Right lobe of liver (tissue), 6 donors: Measurements from ENCODE around the gene UCN2. TPM values are rescaled to one million over a fixed set of nuclear protein-coding genes. Genes with fewer than 3 reads are reported as not detected.

Experiments used
- ATAC-seq, 4 donors: fragments of 200-7000 bp; cut with Tn5 transposase; one replicate each; pipeline ENCODE4 v1.9.1; 2020; ENCODE audit warnings: mild to moderate bottlenecking in 4 of 4, moderate library complexity in 4 of 4
- DNase-seq, 3 donors: peaks; one replicate each; pipeline ENCODE4 v3.0.0-alpha.2; 2020
- H3K27ac ChIP-seq, 3 donors: fragments of 200-600 bp; one replicate each; pipeline ENCODE4 v1.8.0; 2022
- H3K27me3 ChIP-seq, 2 donors: fragments of 200-600 bp; one replicate each; pipeline ENCODE4 v1.8.0; 2022
- H3K36me3 ChIP-seq, 4 donors: fragments of 200-600 bp; sonication (generic) in 1 of 4; one replicate each; pipeline versions ENCODE4 v1.5.1 to v1.8.0; 2017 to 2022; ENCODE audit warnings: control low read depth in 1 of 4
- H3K4me1 ChIP-seq, 4 donors: fragments of 200-600 bp; sonication (generic) in 1 of 4; one replicate each; pipeline versions ENCODE4 v1.5.1 to v1.8.0; 2017 to 2022; ENCODE audit warnings: control low read depth in 1 of 4
- H3K4me3 ChIP-seq, 3 donors: fragments of 200-600 bp; one replicate each; pipeline ENCODE4 v1.8.0; 2022
- H3K9me3 ChIP-seq, 4 donors: fragments of 200-600 bp; sonication (generic) in 1 of 4; one replicate each; pipeline versions ENCODE4 v1.5.1 to v1.8.0; 2017 to 2022; ENCODE audit warnings: control low read depth in 1 of 4
- CTCF ChIP-seq, 4 donors: fragments of 200-600 bp in 3 of 4; fragments of 450-650 bp in 1 of 4; IDR thresholded peaks; one replicate each; pipeline versions ENCODE4 v1.5.1 to v1.8.0; 2016 to 2022; ENCODE audit warnings: antibody characterized with exemption in 4 of 4, mild to moderate bottlenecking in 2 of 4
- POLR2A ChIP-seq: fragments of 450-650 bp; IDR thresholded peaks from one replicate; pipeline ENCODE4 v1.6.1; 2017; ENCODE audit warnings: antibody characterized with exemption, mild to moderate bottlenecking
- WGBS: methylation state at CpG from one replicate; pipeline ENCODE4 v1.1.6; 2018; ENCODE audit warnings: low coverage, low lambda C conversion rate; ENCODE audit not compliant: insufficient coverage; ENCODE audit errors: missing lambda C conversion rate; 5-methylcytosine and 5-hydroxymethylcytosine counted together
- intact Hi-C, 2 donors: fragments of 100-400 bp; cut with DNase I; formaldehyde crosslinking; loops; one replicate each; pipeline versions ENCODE4 v1.11.2 to v1.14.1; 2022
- total RNA-seq, 6 experiments: library from RNA; depleted of rRNA in 2 of 6; stranded (reverse); fragments of >200 nt in 2 of 6; fragmentation: NEBNext Ultra II Directional in 3 of 6; extraction: Animal tissue kit (Norgen Biotek cat#: 25700) in 3 of 6; gene quantifications; one replicate each; pipeline versions ENCODE4 v1.1.0 to v1.2.4, GENCODE V29; 2016 to 2023
- donor health status: DM: no; HTN: yes; CAD: no.
- donor health status: DM: no; HTN: no; CAD: no.
- donor health status: DM: no; HTN: no; CAD: no.
- donor health status: DM: no; HTN: yes; CAD: no.
- donor health status: DM: no; HTN: yes; CAD: no.

The UCN2 gene
- total RNA-seq, 6 experiments from 2014 or later, result not detected

GRCh38 chr3:48591436-48591835, 27.9 kb upstream of the UCN2 start:
- DNase-seq (no peak), ATAC-seq (no peak)
- no CpG with 5 or more reads among the region's 14 CpGs for WGBS
- Histone ChIP-seq H3K9me3 (no peaks in the 10 kb centered on the region), H3K27me3 (no peaks in the 10 kb centered on the region), H3K36me3 (no peaks in the 10 kb centered on the region), H3K27ac (no peak overlapping the region), H3K4me3 (no peak overlapping the region), H3K4me1 (no peaks in the 10 kb centered on the region)
- intact Hi-C loops, result no loop called here
- no peak for TF ChIP-seq CTCF (IDR thresholded peaks at IDR 0.05)
- no peak for TF ChIP-seq POLR2A

- no peak for TF ChIP-seq CTCF (IDR thresholded peaks at IDR 0.05)
- no peak for TF ChIP-seq POLR2A
- H3K9me3 ChIP-seq, result no peaks in the 10 kb centered on the region
- no peak overlapping the region for H3K27ac ChIP-seq
- ATAC-seq (no peak), DNase-seq (no peak)
- no peaks in the 10 kb centered on the region for H3K4me1 ChIP-seq
- H3K36me3 ChIP-seq, result no peaks in the 10 kb centered on the region
- intact Hi-C loops, result loop anchor here in 1 of 2 donors (10.0 kb wide), 1 partner anchor 977 kb away; no protein-coding TSS in a partner anchor
- H3K27me3 ChIP-seq, result no peaks in the 10 kb centered on the region
- WGBS, result 83% methylated on average over 12 of the region's 15 CpGs
- no peak overlapping the region for H3K4me3 ChIP-seq
Observed at GRCh38 chr3:48588230-48588629, 24.6 kb upstream of the UCN2 start.

GRCh38 chr3:48587686-48588085, 24.1 kb upstream of the UCN2 start:
- TF ChIP-seq POLR2A (no peak), CTCF (IDR thresholded peaks at IDR 0.05) (no peak)
- Histone ChIP-seq H3K27me3 (no peaks in the 10 kb centered on the region), H3K9me3 (no peaks in the 10 kb centered on the region), H3K4me3 (no peak overlapping the region), H3K27ac (no peak overlapping the region), H3K36me3 (no peaks in the 10 kb centered on the region), H3K4me1 (no peaks in the 10 kb centered on the region)
- no peak for DNase-seq
- ATAC-seq, result no peak
- WGBS, result 50% methylated on average over 1 of the region's 11 CpGs
- intact Hi-C loops, result loop anchor here in 1 of 2 donors (10.0 kb wide), 1 partner anchor 977 kb away; no protein-coding TSS in a partner anchor

- ATAC-seq (no peak), DNase-seq (no peak)
- no peak overlapping the region for H3K27ac ChIP-seq
- intact Hi-C loops, result loop anchor here in 1 of 2 donors (10.0 kb wide), 1 partner anchor 979 kb away; no protein-coding TSS in a partner anchor
- no CpG with 5 or more reads among the region's 8 CpGs for WGBS
- H3K4me1 ChIP-seq, result peaks cover 0 to 4% (median 0%) of the 10 kb centered on the region in 4 donors
- H3K36me3 ChIP-seq, result no peaks in the 10 kb centered on the region
- no peaks in the 10 kb centered on the region for H3K9me3 ChIP-seq
- TF ChIP-seq CTCF (IDR thresholded peaks at IDR 0.05) (no peak), POLR2A (no peak)
- H3K27me3 ChIP-seq, result no peaks in the 10 kb centered on the region
- no peak overlapping the region for H3K4me3 ChIP-seq
Observed at GRCh38 chr3:48585411-48585810, 21.8 kb upstream of the UCN2 start.

- H3K36me3 ChIP-seq, result no peaks in the 10 kb centered on the region
- no peak for ATAC-seq
- H3K27ac ChIP-seq, result no peak overlapping the region
- H3K27me3 ChIP-seq, result no peaks in the 10 kb centered on the region
- DNase-seq, result no peak
- no peak overlapping the region for H3K4me3 ChIP-seq
- peaks cover 0 to 4% (median 0%) of the 10 kb centered on the region in 4 donors for H3K4me1 ChIP-seq
- TF ChIP-seq CTCF (IDR thresholded peaks at IDR 0.05) (no peak), POLR2A (no peak)
- no CpG with 5 or more reads among the region's 9 CpGs for WGBS
- intact Hi-C loops, result loop anchor here in 1 of 2 donors (10.0 kb wide), 1 partner anchor 980 kb away; no protein-coding TSS in a partner anchor
- H3K9me3 ChIP-seq, result no peaks in the 10 kb centered on the region
Observed at GRCh38 chr3:48584836-48585235, 21.3 kb upstream of the UCN2 start.
